ENCODE measurements around the gene ANK3.

The ANK3 gene

GRCh38 chr10:60374836-60375235 lies 14.8 kb downstream of the ANK3 start:
- no peaks in the 10 kb centered on the region for H3K27me3 ChIP-seq

GRCh38 chr10:60372436-60372835 lies 17.2 kb downstream of the ANK3 start:
- no peak overlapping the region for H3K27ac ChIP-seq
- H3K4me3 ChIP-seq: no peak overlapping the region
- no peaks in the 10 kb centered on the region for H3K9me3 ChIP-seq
- no peaks in the 10 kb centered on the region for H3K4me1 ChIP-seq
- no peaks in the 10 kb centered on the region for H3K36me3 ChIP-seq
- TF ChIP-seq CTCF (IDR thresholded peaks at IDR 0.05): no peak
- no peak for DNase-seq
- H3K27me3 ChIP-seq: no peaks in the 10 kb centered on the region
- intact Hi-C loops (cut with DNase I; ENCODE audit: low total_unique reads): no loop called here

More at GRCh38 chr10:60374836-60375235, 14.8 kb downstream of the ANK3 start:
- intact Hi-C loops (cut with DNase I; ENCODE audit: low total_unique reads): no loop called here
- no peaks in the 10 kb centered on the region for H3K9me3 ChIP-seq
- TF ChIP-seq CTCF (IDR thresholded peaks at IDR 0.05): no peak
- H3K4me3 ChIP-seq: no peak overlapping the region
- no peaks in the 10 kb centered on the region for H3K36me3 ChIP-seq
- no peak overlapping the region for H3K27ac ChIP-seq
- no peaks in the 10 kb centered on the region for H3K4me1 ChIP-seq
- DNase-seq: no peak

GRCh38 chr10:60369547-60369930 lies 20.1 kb downstream of the ANK3 start:
- no peaks in the 10 kb centered on the region for H3K4me1 ChIP-seq
- intact Hi-C loops (cut with DNase I; ENCODE audit: low total_unique reads): no loop called here
- H3K27me3 ChIP-seq: no peaks in the 10 kb centered on the region
- H3K4me3 ChIP-seq: no peak overlapping the region
- TF ChIP-seq CTCF (IDR thresholded peaks at IDR 0.05): no peak
- H3K9me3 ChIP-seq: no peaks in the 10 kb centered on the region
- no peak for DNase-seq
- H3K36me3 ChIP-seq: no peaks in the 10 kb centered on the region
- H3K27ac ChIP-seq: no peak overlapping the region

DNA sequence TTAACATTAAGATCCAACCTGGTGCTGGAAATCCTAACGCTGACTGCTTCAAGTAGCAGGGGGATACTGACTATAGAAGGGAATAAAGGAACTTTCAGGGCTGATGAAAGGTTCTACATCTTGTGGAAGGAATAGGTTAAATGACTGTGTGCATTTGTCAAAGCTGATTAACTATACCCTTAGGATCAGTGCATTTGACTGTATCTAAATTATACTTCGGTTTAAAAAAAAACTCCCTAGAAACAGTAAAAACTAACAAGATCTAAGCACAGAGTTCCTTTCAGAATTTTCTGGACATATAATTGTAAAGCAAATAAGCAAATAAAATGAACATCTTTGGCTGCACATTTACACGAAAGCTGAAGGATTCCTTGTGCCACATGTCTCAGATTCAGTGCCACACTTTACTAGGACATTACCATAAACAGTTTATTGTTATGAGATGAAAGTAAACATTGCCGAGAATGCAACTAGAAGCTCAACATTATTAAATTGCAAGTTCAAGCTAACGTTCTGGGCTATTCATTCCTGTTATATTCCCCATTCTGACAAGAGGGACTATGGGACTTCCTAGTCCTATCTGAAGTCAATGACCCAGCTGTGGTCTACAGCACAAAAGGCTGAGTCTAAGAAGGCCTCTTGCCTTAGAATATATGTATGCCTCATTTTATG lies 20.7 kb downstream of the ANK3 start:
- Histone ChIP-seq H3K9me3 (no peaks in the 10 kb centered on the region), H3K4me3 (no peak overlapping the region), H3K36me3 (no peaks in the 10 kb centered on the region), H3K27ac (no peak overlapping the region), H3K4me1 (no peaks in the 10 kb centered on the region), H3K27me3 (no peaks in the 10 kb centered on the region)
- DNase-seq: no peak
- intact Hi-C loops (cut with DNase I; ENCODE audit: low total_unique reads): no loop called here
- no peak for TF ChIP-seq CTCF (IDR thresholded peaks at IDR 0.05)

DNA sequence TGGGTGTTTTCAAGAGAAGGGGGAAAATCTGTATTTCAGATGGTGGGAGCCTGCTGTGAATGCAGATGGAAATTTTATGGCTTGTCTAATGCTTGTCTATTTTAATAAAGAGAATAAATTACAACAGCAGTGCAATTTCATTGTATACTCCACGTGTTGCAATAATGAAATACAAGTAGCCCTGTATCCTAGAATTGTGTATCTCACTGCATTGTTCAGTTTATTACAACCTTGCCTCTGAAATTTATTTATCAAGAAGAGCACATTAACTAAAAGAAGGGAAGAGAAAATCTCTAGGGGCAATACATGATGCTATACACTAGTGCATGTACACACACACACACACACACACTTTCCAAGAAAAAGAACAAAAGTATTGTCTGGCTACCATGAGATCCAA lies 21.8 kb downstream of the ANK3 start:
- H3K27me3 ChIP-seq: no peaks in the 10 kb centered on the region
- TF ChIP-seq CTCF (IDR thresholded peaks at IDR 0.05): no peak
- H3K27ac ChIP-seq: no peak overlapping the region
- intact Hi-C loops (cut with DNase I; ENCODE audit: low total_unique reads): no loop called here
- H3K4me1 ChIP-seq: no peaks in the 10 kb centered on the region
- H3K36me3 ChIP-seq: no peaks in the 10 kb centered on the region
- no peaks in the 10 kb centered on the region for H3K9me3 ChIP-seq
- DNase-seq: no peak
- no peak overlapping the region for H3K4me3 ChIP-seq

DNA sequence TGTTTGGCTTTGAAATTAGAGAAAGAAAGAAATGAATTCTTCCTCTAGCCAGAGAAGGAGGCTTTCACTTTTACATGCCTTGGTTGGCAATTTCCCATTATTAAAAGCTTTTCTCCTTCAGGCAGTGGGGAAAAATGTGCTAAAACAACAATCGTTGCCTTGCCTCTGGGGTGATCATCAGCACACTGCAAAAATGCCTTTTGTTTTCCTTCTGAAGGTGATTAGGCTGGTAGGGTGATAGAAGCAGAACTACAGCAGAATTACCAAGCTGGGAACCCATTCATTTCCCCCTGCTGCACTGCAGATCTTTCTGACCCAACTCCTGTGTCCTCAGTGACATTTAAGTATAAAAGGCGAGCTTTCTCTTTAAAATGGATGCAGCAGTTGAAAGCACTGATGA lies 22.2 kb downstream of the ANK3 start:
- TF ChIP-seq CTCF (IDR thresholded peaks at IDR 0.05): no peak
- Histone ChIP-seq H3K27me3 (no peaks in the 10 kb centered on the region), H3K4me3 (no peak overlapping the region), H3K36me3 (no peaks in the 10 kb centered on the region), H3K4me1 (no peaks in the 10 kb centered on the region), H3K9me3 (no peaks in the 10 kb centered on the region), H3K27ac (no peak overlapping the region)
- intact Hi-C loops (cut with DNase I; ENCODE audit: low total_unique reads): no loop called here
- DNase-seq: no peak
